ENCODE data around the gene MARCHF10. TPM values are rescaled to one million over a fixed set of nuclear protein-coding genes. Genes with fewer than 3 reads are reported as not detected.
"Not testable (repeated sequence)": the region's sequence is repeated elsewhere in the genome, so short reads cannot be mapped to it uniquely, and the experiment has no call there.

MARCHF10 gene
- total and polyA plus RNA-seq, 2 donors (not counting 3 experiments of a cell fraction or from before 2014, with no cell fraction given) = 0.11 TPM; not detected in 1

- Histone ChIP-seq H3K36me3 (ENCODE audit: control insufficient read depth in 2 of 2, extremely low read depth in 1 of 2, insufficient read depth in 2 of 2, low read length in 2 of 2) (no peaks in the 10 kb centered on the region), H3K27me3 (ENCODE audit: control insufficient read depth in 2 of 2, insufficient read depth in 2 of 2, low read length in 2 of 2) (no peaks in the 10 kb centered on the region), H2AFZ (ENCODE audit: low read depth, low read length) (no peak overlapping the region), H3K27ac (ENCODE audit: insufficient read depth, low read depth, low read length) (no peak overlapping the region), H3K9ac (replicated peaks; ENCODE audit: extremely low read depth, insufficient read depth, low read length) (no peak overlapping the region), H3K9me1 (replicated peaks; ENCODE audit: control insufficient read depth, extremely low read depth, insufficient read depth, low read length) (no peaks in the 10 kb centered on the region), H4K20me1 (replicated peaks; ENCODE audit: control insufficient read depth, extremely low read depth, insufficient read depth, low read length) (no peaks in the 10 kb centered on the region), H3K79me2 (ENCODE audit: control insufficient read depth, insufficient read depth, low read length) (no peaks in the 10 kb centered on the region), H3K4me2 (ENCODE audit: insufficient read depth, low read length) (no peak overlapping the region), H3K9me3 (replicated peaks; ENCODE audit: control insufficient read depth, insufficient read depth, low read length) (no peaks in the 10 kb centered on the region), H3K4me1 (ENCODE audit: control insufficient read depth, extremely low read depth, insufficient read depth, low read length) (peaks cover 5% of the 10 kb centered on the region), H3K4me3 (replicated peaks in 1 of 3; ENCODE audit: insufficient read depth in 1 of 3, low read depth in 1 of 3, low read length in 3 of 3) (no peak overlapping the region)
- TF ChIP-seq MAX (IDR thresholded peaks at IDR 0.05; ENCODE audit: insufficient read depth, insufficient read length) (no peak), POLR2AphosphoS5 (IDR thresholded peaks at IDR 0.05; ENCODE audit: insufficient read depth, low read depth, low read length) (no peak), CTCF (IDR thresholded peaks at IDR 0.05; ENCODE audit: extremely low read depth in 1 of 2, insufficient read depth in 1 of 2, low read depth in 1 of 2, low read length in 2 of 2) (no peak), JUN (IDR thresholded peaks at IDR 0.05; ENCODE audit: borderline replicate concordance, insufficient read depth, insufficient read length, low read depth) (no peak), EZH2 (IDR thresholded peaks at IDR 0.05; ENCODE audit: borderline replicate concordance, low read depth, low read length, severe bottlenecking) (no peak), POLR2A (IDR thresholded peaks at IDR 0.05; ENCODE audit: low read depth, low read length) (no peak), GATA2 (IDR thresholded peaks at IDR 0.05; ENCODE audit: insufficient read depth, insufficient read length, low read depth, low read length) (no peak), MYC (IDR thresholded peaks at IDR 0.05; ENCODE audit: low read depth, low read length) (no peak), FOS (IDR thresholded peaks at IDR 0.05; ENCODE audit: borderline replicate concordance, insufficient read depth, low read length) (no peak)
- no peak for DNase-seq (ENCODE audit: low read depth, low spot score)
- CTCF ChIA-PET = no interaction called here
- BruUV-seq (replicated peaks) = no TSS peak
- no peak for FAIRE-seq
- POLR2A ChIA-PET = no interaction called here
- intact Hi-C loops (cut with micrococcal nuclease) = no loop called here
- dilution Hi-C loops (cut with MboI; ENCODE audit: extremely low pct_ligation_motif_present, low sequenced_read_pairs) = no loop called here
Measured at GRCh38 chr17:62832405-62832804, 24.3 kb upstream of the MARCHF10 start.

GRCh38 chr17:62831066-62831465 is 23.0 kb upstream of the MARCHF10 start:
- POLR2A ChIA-PET; H3K4me1 ChIP-seq (ENCODE audit: control insufficient read depth, extremely low read depth, insufficient read depth, low read length); H3K27me3 ChIP-seq (ENCODE audit: control insufficient read depth in 2 of 2, insufficient read depth in 2 of 2, low read length in 2 of 2); H3K36me3 ChIP-seq (ENCODE audit: control insufficient read depth in 2 of 2, extremely low read depth in 1 of 2, insufficient read depth in 2 of 2, low read length in 2 of 2); BruUV-seq (replicated peaks); H4K20me1 ChIP-seq (replicated peaks; ENCODE audit: control insufficient read depth, extremely low read depth, insufficient read depth, low read length); H2AFZ ChIP-seq (ENCODE audit: low read depth, low read length); H3K4me2 ChIP-seq (ENCODE audit: insufficient read depth, low read length); H3K79me2 ChIP-seq (ENCODE audit: control insufficient read depth, insufficient read depth, low read length); intact Hi-C loops (cut with micrococcal nuclease); DNase-seq (ENCODE audit: low read depth, low spot score); H3K9ac ChIP-seq (replicated peaks; ENCODE audit: extremely low read depth, insufficient read depth, low read length); H3K27ac ChIP-seq (ENCODE audit: insufficient read depth, low read depth, low read length); FAIRE-seq; H3K4me3 ChIP-seq (replicated peaks in 1 of 3; ENCODE audit: insufficient read depth in 1 of 3, low read depth in 1 of 3, low read length in 3 of 3); H3K9me3 ChIP-seq (replicated peaks; ENCODE audit: control insufficient read depth, insufficient read depth, low read length); dilution Hi-C loops (cut with MboI; ENCODE audit: extremely low pct_ligation_motif_present, low sequenced_read_pairs); H3K9me1 ChIP-seq (replicated peaks; ENCODE audit: control insufficient read depth, extremely low read depth, insufficient read depth, low read length); CTCF ChIA-PET: not testable (repeated sequence)
